Fibroblast of lung (primary cell): ENCODE results near the gene ST6GAL1.

Experiments used
- EZH2 ChIP-seq: IDR thresholded peaks from 2 replicates; pipeline ENCODE4 v1.5.1; 2012; ENCODE audit warnings: low read length, control low read depth, mild to moderate bottlenecking; ENCODE audit errors: missing control alignments
- TF ChIP-seq, protein P1 (sequence below), 2 donors: IDR thresholded peaks in 1 of 2; conservative IDR thresholded peaks in 1 of 2; 1 replicate in 1 of 2; 2 replicates in 1 of 2; pipeline ENCODE4 v1.5.1; 2011 to 2012; ENCODE audit warnings: low read length in 2 of 2, control low read depth in 1 of 2, inconsistent platforms in 1 of 2, low read depth in 1 of 2, mild to moderate bottlenecking in 1 of 2

DNA sequence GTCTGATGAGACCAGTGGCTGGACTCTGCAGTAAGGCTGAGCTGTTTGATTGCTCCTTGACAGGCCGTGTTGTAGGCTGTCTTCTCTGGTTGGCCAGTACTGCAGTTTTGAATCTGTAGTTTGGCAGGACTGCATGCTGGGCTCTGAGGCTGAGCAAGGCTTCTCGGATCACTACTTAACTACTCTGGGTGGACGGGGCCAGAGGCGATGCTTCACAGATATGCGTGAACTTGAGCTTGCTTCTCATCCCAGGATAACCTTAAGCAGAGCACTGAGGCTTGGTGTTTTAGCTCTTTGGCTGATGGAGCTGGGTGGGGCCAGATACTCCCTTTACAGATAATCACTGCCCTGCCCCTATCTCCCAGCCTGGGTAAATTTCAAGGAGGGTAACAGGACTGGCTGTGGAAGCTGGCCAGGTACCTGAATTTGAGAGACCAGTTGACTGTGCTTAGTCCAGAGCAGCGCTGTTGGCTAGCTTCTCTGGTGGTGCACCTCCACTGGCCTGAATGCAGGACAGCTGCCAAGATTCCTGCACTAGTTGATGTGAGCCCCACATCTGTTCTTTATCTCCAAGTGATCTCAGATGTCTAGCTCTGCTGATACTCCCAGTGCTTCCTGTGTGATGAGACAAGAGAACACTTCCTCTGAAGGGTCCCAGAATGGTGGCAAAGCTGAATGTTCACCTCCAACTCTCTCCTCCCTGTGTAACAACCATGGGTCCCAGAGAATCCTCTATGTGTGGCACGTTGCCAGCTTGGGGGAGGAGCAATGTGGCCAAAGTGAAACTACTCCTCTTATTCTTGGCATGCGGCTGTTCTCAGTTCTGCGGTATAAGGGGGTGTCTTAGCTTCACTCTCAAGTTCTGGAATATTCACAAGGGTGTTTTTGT lies 171.1 kb downstream of the ST6GAL1 start:
- TF ChIP-seq, protein P1, sequence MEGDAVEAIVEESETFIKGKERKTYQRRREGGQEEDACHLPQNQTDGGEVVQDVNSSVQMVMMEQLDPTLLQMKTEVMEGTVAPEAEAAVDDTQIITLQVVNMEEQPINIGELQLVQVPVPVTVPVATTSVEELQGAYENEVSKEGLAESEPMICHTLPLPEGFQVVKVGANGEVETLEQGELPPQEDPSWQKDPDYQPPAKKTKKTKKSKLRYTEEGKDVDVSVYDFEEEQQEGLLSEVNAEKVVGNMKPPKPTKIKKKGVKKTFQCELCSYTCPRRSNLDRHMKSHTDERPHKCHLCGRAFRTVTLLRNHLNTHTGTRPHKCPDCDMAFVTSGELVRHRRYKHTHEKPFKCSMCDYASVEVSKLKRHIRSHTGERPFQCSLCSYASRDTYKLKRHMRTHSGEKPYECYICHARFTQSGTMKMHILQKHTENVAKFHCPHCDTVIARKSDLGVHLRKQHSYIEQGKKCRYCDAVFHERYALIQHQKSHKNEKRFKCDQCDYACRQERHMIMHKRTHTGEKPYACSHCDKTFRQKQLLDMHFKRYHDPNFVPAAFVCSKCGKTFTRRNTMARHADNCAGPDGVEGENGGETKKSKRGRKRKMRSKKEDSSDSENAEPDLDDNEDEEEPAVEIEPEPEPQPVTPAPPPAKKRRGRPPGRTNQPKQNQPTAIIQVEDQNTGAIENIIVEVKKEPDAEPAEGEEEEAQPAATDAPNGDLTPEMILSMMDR (conservative IDR thresholded peaks at IDR 0.05 in 1 of 2, IDR thresholded peaks at IDR 0.05 in 1 of 2; ENCODE audit: low read depth in 1 of 2, low read length in 2 of 2): no peak
- no peak for TF ChIP-seq EZH2
